Measurements from ENCODE around the gene DDX17. TPM values are rescaled to one million over a fixed set of nuclear protein-coding genes. Genes with fewer than 3 reads are reported as not detected.

Gene DDX17
- total RNA-seq, 1 donor from 2014 or later, result 837 TPM

DNA sequence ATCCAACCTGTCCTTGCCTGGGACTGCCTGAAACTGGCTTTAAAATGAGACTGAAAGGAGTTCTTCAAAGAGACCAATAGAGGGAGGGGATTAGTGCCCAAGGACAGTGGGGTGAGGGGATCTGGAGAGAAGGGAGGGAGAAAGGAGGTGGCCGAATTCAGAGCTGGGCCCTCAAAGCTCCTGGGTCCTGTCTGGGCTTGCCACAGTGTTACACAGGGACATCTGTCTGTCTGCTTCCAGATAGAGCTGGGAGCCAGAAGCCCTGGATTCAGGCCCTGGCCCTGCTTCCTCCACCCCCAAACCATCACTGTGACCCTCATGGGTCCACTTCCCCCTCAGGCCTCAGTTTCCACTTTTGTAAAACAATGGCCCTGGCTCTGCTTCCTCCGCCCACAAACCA, 54.7 kb downstream of the DDX17 start:
- DNase-seq (ENCODE audit: low spot score in 2 of 2), result no peak
- intact Hi-C loops (cut with DNase I), result no loop called here
- no peak overlapping the region for H3K27ac ChIP-seq
- H3K4me3 ChIP-seq, result no peak overlapping the region
- no peak for TF ChIP-seq CTCF (IDR thresholded peaks at IDR 0.05)
- H3K4me1 ChIP-seq, result peaks cover 8 to 10% of the 10 kb centered on the region in 2 donors
- no peaks in the 10 kb centered on the region for H3K9me3 ChIP-seq
- H3K27me3 ChIP-seq, result peaks cover 10% of the 10 kb centered on the region
- H3K36me3 ChIP-seq, result no peaks in the 10 kb centered on the region

DNA sequence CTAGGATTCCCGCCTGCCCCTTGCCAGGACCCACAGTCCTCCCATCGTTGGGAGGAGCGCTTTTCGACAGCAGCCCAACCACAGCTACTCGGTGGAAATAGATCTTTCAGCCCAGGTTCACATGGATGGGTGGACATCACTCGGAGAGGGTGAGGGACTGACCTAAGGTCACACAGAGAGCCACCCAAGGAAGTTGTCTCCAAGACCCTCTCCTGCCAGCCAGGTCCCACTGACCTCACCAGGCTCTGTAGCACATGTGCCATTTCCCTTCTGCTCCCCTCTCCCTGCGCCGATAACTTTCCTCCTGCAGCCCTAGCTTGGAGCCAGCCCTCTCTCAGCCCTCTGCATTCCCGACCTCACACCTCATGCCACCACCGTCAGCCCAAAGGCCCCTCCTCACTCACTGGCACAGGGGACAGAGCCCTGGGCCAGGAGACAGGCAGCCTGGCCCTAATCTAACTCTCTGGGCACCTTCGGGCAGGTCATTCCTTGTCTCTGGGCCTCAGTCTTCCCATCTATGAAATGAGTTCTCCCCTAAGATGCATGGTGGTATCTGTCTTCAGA, 55.8 kb downstream of the DDX17 start:
- intact Hi-C loops (cut with DNase I), result no loop called here
- Histone ChIP-seq H3K27me3 (peaks cover 10% of the 10 kb centered on the region), H3K4me1 (peaks cover 4 to 6% of the 10 kb centered on the region in 2 donors), H3K27ac (no peak overlapping the region), H3K4me3 (no peak overlapping the region), H3K9me3 (no peaks in the 10 kb centered on the region), H3K36me3 (no peaks in the 10 kb centered on the region)
- DNase-seq (ENCODE audit: low spot score in 2 of 2), result no peak
- TF ChIP-seq CTCF (IDR thresholded peaks at IDR 0.05), result no peak

DNA sequence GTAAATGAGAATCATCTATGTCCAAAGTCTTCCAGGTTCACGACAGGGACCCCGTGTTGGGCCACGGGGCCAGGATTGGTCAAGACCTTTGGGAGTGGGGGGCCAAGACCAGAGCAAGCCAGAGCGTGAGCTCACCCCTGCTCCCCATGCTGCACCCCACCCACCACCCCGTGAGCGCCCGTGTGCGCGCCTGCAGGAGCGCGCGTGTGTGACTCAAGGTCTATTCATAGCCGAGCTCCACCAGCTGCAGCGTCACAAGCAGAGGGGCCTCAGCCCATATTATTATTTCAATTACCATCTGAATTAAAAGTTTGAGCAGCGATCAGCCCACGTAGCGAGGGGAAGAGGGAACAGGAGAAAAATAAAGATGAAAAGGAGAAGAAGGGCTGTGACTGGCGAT, 56.3 kb downstream of the DDX17 start:
- H3K36me3 ChIP-seq, result no peaks in the 10 kb centered on the region
- H3K4me1 ChIP-seq, result peaks cover 3 to 6% of the 10 kb centered on the region in 2 donors
- no peak overlapping the region for H3K27ac ChIP-seq
- TF ChIP-seq CTCF (IDR thresholded peaks at IDR 0.05), result no peak
- intact Hi-C loops (cut with DNase I), result no loop called here
- H3K9me3 ChIP-seq, result no peaks in the 10 kb centered on the region
- peaks cover 9% of the 10 kb centered on the region for H3K27me3 ChIP-seq
- DNase-seq (ENCODE audit: low spot score in 2 of 2), result no peak
- no peak overlapping the region for H3K4me3 ChIP-seq

- Histone ChIP-seq H3K27ac (no peak overlapping the region), H3K9me3 (no peaks in the 10 kb centered on the region), H3K27me3 (peaks cover 3% of the 10 kb centered on the region), H3K4me1 (peaks cover 0 to 6% of the 10 kb centered on the region in 2 donors), H3K36me3 (no peaks in the 10 kb centered on the region), H3K4me3 (no peak overlapping the region)
- no peak for TF ChIP-seq CTCF (IDR thresholded peaks at IDR 0.05)
- intact Hi-C loops (cut with DNase I), result no loop called here
- no peak for DNase-seq (ENCODE audit: low spot score in 2 of 2)
Observed at GRCh38 chr22:38448945-38449745, 57.0 kb downstream of the DDX17 start.

GRCh38 chr22:38446018-38446601, 60.0 kb downstream of the DDX17 start:
- Histone ChIP-seq H3K9me3 (no peaks in the 10 kb centered on the region), H3K4me1 (no peaks in the 10 kb centered on the region), H3K4me3 (no peak overlapping the region), H3K36me3 (no peaks in the 10 kb centered on the region), H3K27ac (no peak overlapping the region), H3K27me3 (no peaks in the 10 kb centered on the region)
- no peak for TF ChIP-seq CTCF (IDR thresholded peaks at IDR 0.05)
- no peak for DNase-seq (ENCODE audit: low spot score in 2 of 2)
- intact Hi-C loops (cut with DNase I), result no loop called here
